K562 (cell line): ENCODE measurements around the gene WASL. TPM values are rescaled to one million over a fixed set of nuclear protein-coding genes. Genes with fewer than 3 reads are reported as not detected.

Source experiments
- ATAC-seq: fragments of 200-7000 bp; cut with Tn5 transposase; 3 replicates; pipeline ENCODE4 v1.9.1; 2020; ENCODE audit warnings: moderate library complexity
- BruUV-seq: library from RNA; stranded (reverse); fragments of 400-500 nt; replicated peaks from 2 replicates; lab custom pipeline; 2021; lab: Mats Ljungman, UMichigan
- CTCF ChIA-PET: fragments of 300-600 bp; formaldehyde crosslinking; extraction: SDS; loops from one replicate; lab custom pipeline; 2021; ENCODE audit warnings: low intra/inter-chr PET ratio; lab: Yijun Ruan, JAX
- POLR2A ChIA-PET: fragments of 300-600, 350-650 bp; sonication (Branson Sonifier 250); formaldehyde crosslinking; extraction: SDS; loops from one replicate; lab custom pipeline; 2021; ENCODE audit warnings: antibody characterized with exemption, inconsistent platforms; lab: Yijun Ruan, JAX
- DNase-seq, 4 experiments: peaks; one replicate each; pipeline versions ENCODE4 v3.0.0 to v3.0.0-alpha.2; 2011 to 2018; ENCODE audit warnings: low spot score in 3 of 4, mixed read lengths in 3 of 4; ENCODE audit errors: extremely low read depth in 1 of 4
- FAIRE-seq: peaks from 2 replicates; lab custom pipeline; 2011; peaks lifted over from hg19 to GRCh38; lab: Jason Lieb, UNC
- H2AFZ ChIP-seq: 2 replicates; pipeline ENCODE4 v1.6.0; 2011; ENCODE audit warnings: low read depth, low read length, control low read depth, inconsistent platforms
- H3K27ac ChIP-seq: fragments of 200-600 bp; 3 replicates; pipeline ENCODE4 v1.8.0; 2011; ENCODE audit warnings: low read depth, mild to moderate bottlenecking, control low read depth, inconsistent platforms, low read length, moderate library complexity, mixed read lengths; ENCODE audit errors: extremely low read depth
- H3K27me3 ChIP-seq, 2 experiments: fragments of 300-600 bp in 1 of 2; 2 replicates in 1 of 2; 3 replicates in 1 of 2; pipeline versions ENCODE4 v1.6.0 to v1.8.0; 2011; ENCODE audit warnings: inconsistent platforms in 2 of 2, low read length in 2 of 2, mild to moderate bottlenecking in 1 of 2, mixed read lengths in 1 of 2, moderate library complexity in 1 of 2; ENCODE audit not compliant: control insufficient read depth in 2 of 2, insufficient read depth in 2 of 2
- H3K36me3 ChIP-seq: fragments of 300-600 bp; 3 replicates; pipeline ENCODE4 v1.8.0; 2011; ENCODE audit warnings: mild to moderate bottlenecking, low read length, inconsistent platforms; ENCODE audit not compliant: control insufficient read depth, insufficient read depth
- H3K4me1 ChIP-seq, 2 experiments: fragments of 200-600 bp in 1 of 2; replicated peaks in 1 of 2; 2 replicates in 1 of 2; 3 replicates in 1 of 2; pipeline versions ENCODE4 v1.5.1 to v1.8.0; 2011; ENCODE audit warnings: inconsistent platforms in 2 of 2, low read length in 2 of 2, mild to moderate bottlenecking in 1 of 2, mixed read lengths in 1 of 2, moderate library complexity in 1 of 2; ENCODE audit not compliant: control insufficient read depth in 2 of 2, insufficient read depth in 2 of 2
- H3K4me2 ChIP-seq: 2 replicates; pipeline ENCODE4 v1.6.1; 2011; ENCODE audit warnings: low read length, control low read depth, inconsistent platforms, mixed read lengths; ENCODE audit not compliant: insufficient read depth
- H3K4me3 ChIP-seq: fragments of 200-600 bp; sonication (generic), shearing (Covaris generic); 2 replicates; pipeline ENCODE4 v1.5.1; 2016; ENCODE audit warnings: control low read depth, inconsistent platforms
- H3K79me2 ChIP-seq: fragments of 200-600 bp; 3 replicates; pipeline ENCODE4 v1.8.0; 2011; ENCODE audit warnings: low read length, inconsistent platforms; ENCODE audit not compliant: control insufficient read depth, insufficient read depth
- H3K9ac ChIP-seq, 2 experiments: 2 replicates each; pipeline versions ENCODE4 v1.6.0 to v1.6.1; 2011; ENCODE audit warnings: low read depth in 2 of 2, low read length in 2 of 2, control low read depth in 1 of 2, inconsistent platforms in 1 of 2, mild to moderate bottlenecking in 1 of 2, mixed read lengths in 1 of 2; ENCODE audit not compliant: insufficient read depth in 1 of 2
- H3K9me1 ChIP-seq: one replicate; pipeline ENCODE4 v1.6.0; 2011; ENCODE audit warnings: inconsistent platforms, mild to moderate bottlenecking, low read length, moderate library complexity; ENCODE audit not compliant: control insufficient read depth, insufficient read depth
- H3K9me3 ChIP-seq: replicated peaks from 2 replicates; pipeline ENCODE4 v1.5.1; 2011; ENCODE audit warnings: low read depth, low read length, inconsistent platforms; ENCODE audit not compliant: control insufficient read depth, insufficient read depth
- H4K20me1 ChIP-seq: replicated peaks from 2 replicates; pipeline ENCODE4 v1.6.1; 2011; ENCODE audit warnings: low read length, inconsistent platforms, mixed read lengths; ENCODE audit not compliant: control insufficient read depth, insufficient read depth
- CBFA2T2 ChIP-seq: fragments of 450-650 bp; conservative IDR thresholded peaks from 2 replicates; pipeline ENCODE4 v1.6.1; 2017; ENCODE audit warnings: mild to moderate bottlenecking
- EZH2 ChIP-seq: IDR thresholded peaks from 2 replicates; pipeline ENCODE4 v1.6.1; 2012; ENCODE audit warnings: low read depth, mild to moderate bottlenecking, inconsistent platforms, low read length, borderline replicate concordance
- PPARD ChIP-seq: fragments of 250-450 bp; sonication (Bioruptor Pico); IDR thresholded peaks from 2 replicates; pipeline ENCODE4 v1.8.0; 2022; ENCODE audit warnings: inconsistent platforms, mild to moderate bottlenecking, moderate library complexity
- PTTG1 ChIP-seq: fragments of 450-650 bp; IDR thresholded peaks from 2 replicates; pipeline ENCODE4 v1.6.1; 2016; ENCODE audit warnings: low read depth, mild to moderate bottlenecking, missing genetic modification characterization, missing compliant biosample characterization
- SNRNP70 ChIP-seq: fragments of 200-400 bp; formaldehyde crosslinking; optimal IDR thresholded peaks from 2 replicates; pipeline ENCODE3; 2017; ENCODE audit warnings: low read depth, low read length
- STAT5A ChIP-seq: IDR thresholded peaks from 2 replicates; pipeline ENCODE4 v1.6.1; 2012; ENCODE audit warnings: low read length, inconsistent platforms, borderline replicate concordance
- WGBS: fragments of 100-300 bp; shearing (Covaris generic); methylation state at CpG from one replicate; pipeline ENCODE4 v1.1.6; 2016; ENCODE audit warnings: low coverage, mixed read lengths; ENCODE audit not compliant: insufficient coverage; ENCODE audit errors: missing lambda C conversion rate; 5-methylcytosine and 5-hydroxymethylcytosine counted together
- in situ Hi-C: fragments of 300-500 bp; cut with MboI; formaldehyde crosslinking; loops from 4 replicates; pipeline ENCODE4 v1.15.0; 2018; ENCODE audit warnings: inconsistent platforms, mixed read lengths
- intact Hi-C: fragments of 100-400 bp; cut with micrococcal nuclease; formaldehyde crosslinking; loops from 2 replicates; pipeline ENCODE4 v1.14.2; 2022
- polyA plus RNA-seq, 8 experiments: library from polyadenylated mRNA; depleted of rRNA in 4 of 8; stranded (reverse) in 5 of 8; unstranded in 3 of 8; fragments of >200 nt; fragmentation: Nextera tagmentation in 2 of 8; fragmentation: Illumina TruSeq in 1 of 8; extraction: Ambion mirVana in 2 of 8; extraction: Trizol in 1 of 8; gene quantifications; 2 replicates each; pipeline versions ENCODE4 v1.2.1 to v1.2.3, GENCODE V29; 2011 to 2014; ENCODE audit warnings: inconsistent platforms in 1 of 8, missing spikeins in 1 of 8
- total RNA-seq, 7 experiments: library from RNA; depleted of rRNA in 6 of 7; stranded (reverse); fragments of >200 nt in 6 of 7; fragmentation: Illumina TruSeq in 2 of 7; extraction: Trizol in 2 of 7; gene quantifications; 2 replicates each; pipeline versions ENCODE4 v1.2.1 to v1.2.3, GENCODE V29; 2011 to 2021; ENCODE audit warnings: low replicate concordance in 1 of 7
- TF ChIP-seq, protein P1 (sequence below): IDR thresholded peaks from 2 replicates; pipeline ENCODE4 v1.6.1; 2016; ENCODE audit warnings: missing genetic modification characterization, missing compliant biosample characterization
- TF ChIP-seq, protein P2 (sequence below): fragments of 250-450 bp; sonication (Bioruptor Pico); IDR thresholded peaks from 2 replicates; pipeline ENCODE4 v1.8.0; 2022; ENCODE audit warnings: moderate library complexity, mild to moderate bottlenecking, inconsistent platforms

WASL gene
- total and polyA plus RNA-seq, 9 of the 15 experiments (the other 6 are each of a cell fraction or from before 2014, with no cell fraction given) = 3.2 to 13.9 (median 8.3) TPM

GRCh38 chr7:123641901-123642300 is 106.9 kb downstream of the WASL start:
- Histone ChIP-seq H3K36me3 (no peaks in the 10 kb centered on the region), H3K9me1 (no peaks in the 10 kb centered on the region), H3K27ac (no peak overlapping the region), H3K27me3 (peaks cover 0 to 6% of the 10 kb centered on the region in 2 experiments; a peak in 2 of 5 replicates), H3K4me3 (no peak overlapping the region), H3K4me2 (no peak overlapping the region), H3K4me1 (no peaks in the 10 kb centered on the region; a peak in 1 of 5 replicates), H4K20me1 (no peaks in the 10 kb centered on the region), H3K9me3 (no peaks in the 10 kb centered on the region), H3K9ac (no peak overlapping the region), H2AFZ (no peak overlapping the region), H3K79me2 (no peaks in the 10 kb centered on the region)
- intact Hi-C loops (no loop called here), in situ Hi-C loops (no loop called here)
- 0% methylated on average over 5 of the region's 5 CpGs for WGBS
- BruUV-seq = no TSS peak
- ChIA-PET CTCF (no interaction called here), POLR2A (interaction anchor here (0.8 to 1.7 kb wide), 2 partner anchors 12 to 25 kb away, joined by 4 read pairs; no protein-coding TSS in a partner anchor)
- DNase-seq (no peak), ATAC-seq (no peak), FAIRE-seq (no peak)
- TF ChIP-seq, protein P1, sequence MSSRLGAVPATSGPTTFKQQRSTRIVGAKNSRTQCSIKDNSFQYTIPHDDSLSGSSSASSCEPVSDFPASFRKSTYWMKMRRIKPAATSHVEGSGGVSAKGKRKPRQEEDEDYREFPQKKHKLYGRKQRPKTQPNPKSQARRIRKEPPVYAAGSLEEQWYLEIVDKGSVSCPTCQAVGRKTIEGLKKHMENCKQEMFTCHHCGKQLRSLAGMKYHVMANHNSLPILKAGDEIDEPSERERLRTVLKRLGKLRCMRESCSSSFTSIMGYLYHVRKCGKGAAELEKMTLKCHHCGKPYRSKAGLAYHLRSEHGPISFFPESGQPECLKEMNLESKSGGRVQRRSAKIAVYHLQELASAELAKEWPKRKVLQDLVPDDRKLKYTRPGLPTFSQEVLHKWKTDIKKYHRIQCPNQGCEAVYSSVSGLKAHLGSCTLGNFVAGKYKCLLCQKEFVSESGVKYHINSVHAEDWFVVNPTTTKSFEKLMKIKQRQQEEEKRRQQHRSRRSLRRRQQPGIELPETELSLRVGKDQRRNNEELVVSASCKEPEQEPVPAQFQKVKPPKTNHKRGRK (tag) = no peak
- TF ChIP-seq, protein P2, sequence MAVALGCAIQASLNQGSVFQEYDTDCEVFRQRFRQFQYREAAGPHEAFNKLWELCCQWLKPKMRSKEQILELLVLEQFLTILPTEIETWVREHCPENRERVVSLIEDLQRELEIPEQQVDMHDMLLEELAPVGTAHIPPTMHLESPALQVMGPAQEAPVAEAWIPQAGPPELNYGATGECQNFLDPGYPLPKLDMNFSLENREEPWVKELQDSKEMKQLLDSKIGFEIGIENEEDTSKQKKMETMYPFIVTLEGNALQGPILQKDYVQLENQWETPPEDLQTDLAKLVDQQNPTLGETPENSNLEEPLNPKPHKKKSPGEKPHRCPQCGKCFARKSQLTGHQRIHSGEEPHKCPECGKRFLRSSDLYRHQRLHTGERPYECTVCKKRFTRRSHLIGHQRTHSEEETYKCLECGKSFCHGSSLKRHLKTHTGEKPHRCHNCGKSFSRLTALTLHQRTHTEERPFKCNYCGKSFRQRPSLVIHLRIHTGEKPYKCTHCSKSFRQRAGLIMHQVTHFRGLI (CRISPR knock-in tag) = no peak
- TF ChIP-seq CBFA2T2 (no peak), SNRNP70 (no peak), STAT5A (no peak), PTTG1 (tag) (no peak), PPARD (CRISPR knock-in tag) (no peak), EZH2 (no peak)
